ENCODE measurements around the gene RGMB. TPM values are rescaled to one million over a fixed set of nuclear protein-coding genes. Genes with fewer than 3 reads are reported as not detected.
"Not testable (repeated sequence)": the region's sequence is repeated elsewhere in the genome, so short reads cannot be mapped to it uniquely, and the experiment has no call there.

RGMB gene
- total RNA-seq, 1 experiment from 2014 or later = 20.3 TPM

DNA sequence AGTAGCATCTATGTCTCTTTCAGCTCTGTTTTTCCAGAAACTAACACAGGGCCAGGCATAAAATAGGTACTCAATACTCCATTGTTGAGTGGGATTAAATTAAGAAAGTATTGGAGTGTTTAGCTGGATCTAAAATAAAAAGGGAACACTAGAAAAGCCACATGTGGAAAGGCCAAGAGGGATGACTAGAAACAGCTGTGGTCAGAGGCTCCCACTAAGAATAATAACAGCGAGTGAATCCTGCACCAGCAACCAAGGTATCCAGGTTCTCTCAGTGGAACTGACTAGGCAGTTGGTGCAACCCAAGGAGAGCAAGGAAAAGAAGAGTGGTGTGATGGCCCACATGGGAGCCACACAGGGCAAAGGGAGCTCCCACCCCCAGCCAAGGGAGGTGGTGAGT is 31.5 kb upstream of the RGMB start:
- CTCF ChIA-PET = interaction anchor here (0.7 to 1.6 kb wide), 5 partner anchors 8 to 872 kb away, joined by 3 to 6 read pairs (median 3); no protein-coding TSS in a partner anchor

DNA sequence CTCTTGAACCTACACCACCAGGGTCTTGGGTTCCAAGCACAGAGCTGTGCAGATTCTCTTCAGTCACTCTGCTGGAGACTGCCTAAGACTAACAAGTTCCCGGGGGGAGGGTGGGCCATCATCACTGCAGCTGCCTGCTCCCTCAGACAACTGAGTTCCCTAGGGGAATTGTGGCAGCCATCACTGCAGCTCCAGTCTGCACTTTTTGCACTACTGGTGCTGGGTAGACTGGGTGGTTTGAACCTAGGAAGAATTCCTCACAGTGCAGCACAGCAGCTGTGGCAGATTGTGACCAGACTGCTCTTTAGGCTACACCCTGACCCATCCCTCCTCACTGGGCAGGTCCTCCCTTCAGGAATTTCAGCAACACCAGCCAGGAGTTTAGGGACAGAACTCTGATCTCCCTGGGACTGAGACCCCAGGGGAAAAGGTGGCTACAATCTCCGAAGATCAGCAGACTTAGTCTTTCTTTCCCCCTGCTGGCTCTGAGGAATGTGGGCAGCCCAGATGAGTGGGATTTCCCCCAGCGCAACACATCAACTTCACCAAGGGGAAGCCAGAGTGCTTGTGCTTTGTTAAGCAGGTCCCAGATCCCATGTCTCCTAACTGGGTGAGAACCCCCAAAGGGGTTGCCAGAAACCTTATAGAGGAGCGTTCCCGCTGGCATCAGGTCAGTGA is 30.9 kb upstream of the RGMB start:
- H3K27me3 Mint-ChIP-seq (ENCODE audit: insufficient read depth, unreplicated experiment) = no peaks in the 10 kb centered on the region
- TF ChIP-seq, protein P1, sequence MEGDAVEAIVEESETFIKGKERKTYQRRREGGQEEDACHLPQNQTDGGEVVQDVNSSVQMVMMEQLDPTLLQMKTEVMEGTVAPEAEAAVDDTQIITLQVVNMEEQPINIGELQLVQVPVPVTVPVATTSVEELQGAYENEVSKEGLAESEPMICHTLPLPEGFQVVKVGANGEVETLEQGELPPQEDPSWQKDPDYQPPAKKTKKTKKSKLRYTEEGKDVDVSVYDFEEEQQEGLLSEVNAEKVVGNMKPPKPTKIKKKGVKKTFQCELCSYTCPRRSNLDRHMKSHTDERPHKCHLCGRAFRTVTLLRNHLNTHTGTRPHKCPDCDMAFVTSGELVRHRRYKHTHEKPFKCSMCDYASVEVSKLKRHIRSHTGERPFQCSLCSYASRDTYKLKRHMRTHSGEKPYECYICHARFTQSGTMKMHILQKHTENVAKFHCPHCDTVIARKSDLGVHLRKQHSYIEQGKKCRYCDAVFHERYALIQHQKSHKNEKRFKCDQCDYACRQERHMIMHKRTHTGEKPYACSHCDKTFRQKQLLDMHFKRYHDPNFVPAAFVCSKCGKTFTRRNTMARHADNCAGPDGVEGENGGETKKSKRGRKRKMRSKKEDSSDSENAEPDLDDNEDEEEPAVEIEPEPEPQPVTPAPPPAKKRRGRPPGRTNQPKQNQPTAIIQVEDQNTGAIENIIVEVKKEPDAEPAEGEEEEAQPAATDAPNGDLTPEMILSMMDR (IDR thresholded peaks at IDR 0.05; ENCODE audit: unreplicated experiment) = no peak
- H3K27ac Mint-ChIP-seq (ENCODE audit: low read depth, unreplicated experiment) = no peak overlapping the region
- peaks cover 5% of the 10 kb centered on the region for H3K36me3 Mint-ChIP-seq (ENCODE audit: insufficient read depth, unreplicated experiment)
- H3K4me1 Mint-ChIP-seq (ENCODE audit: insufficient read depth, unreplicated experiment) = no peaks in the 10 kb centered on the region
- ChIA-PET POLR2A (interaction anchor here (0.7 kb wide), 1 partner anchor 275 kb away, joined by 4 read pairs; no protein-coding TSS in a partner anchor), CTCF (interaction anchor here (1.1 to 1.6 kb wide), 3 partner anchors 8 to 26 kb away, joined by 3 to 6 read pairs (median 3); no protein-coding TSS in a partner anchor)
- BruUV-seq (replicated peaks) = no TSS peak
- peaks cover 7% of the 10 kb centered on the region for H3K9me3 Mint-ChIP-seq (ENCODE audit: unreplicated experiment)
- intact Hi-C loops (cut with micrococcal nuclease) = no loop called here
- no peak for DNase-seq (ENCODE audit: unreplicated experiment)
- no peak overlapping the region for H3K4me3 Mint-ChIP-seq (ENCODE audit: unreplicated experiment)

More for the DNA sequence above, 31.5 kb upstream of the RGMB start:
- Mint-ChIP-seq H3K4me1 (ENCODE audit: insufficient read depth, unreplicated experiment) (no peaks in the 10 kb centered on the region), H3K36me3 (ENCODE audit: insufficient read depth, unreplicated experiment) (peaks cover 5% of the 10 kb centered on the region), H3K27me3 (ENCODE audit: insufficient read depth, unreplicated experiment) (no peaks in the 10 kb centered on the region), H3K9me3 (ENCODE audit: unreplicated experiment) (peaks cover 7% of the 10 kb centered on the region), H3K4me3 (ENCODE audit: unreplicated experiment) (no peak overlapping the region), H3K27ac (ENCODE audit: low read depth, unreplicated experiment) (no peak overlapping the region)
- BruUV-seq (replicated peaks) = no TSS peak
- TF ChIP-seq, protein P1 (IDR thresholded peaks at IDR 0.05; ENCODE audit: unreplicated experiment) = no peak
- POLR2A ChIA-PET = interaction anchor here (0.7 kb wide), 2 partner anchors 46 to 274 kb away, joined by 3 to 4 read pairs; no protein-coding TSS in a partner anchor
- intact Hi-C loops (cut with micrococcal nuclease) = no loop called here
- DNase-seq (ENCODE audit: unreplicated experiment) = no peak

DNA sequence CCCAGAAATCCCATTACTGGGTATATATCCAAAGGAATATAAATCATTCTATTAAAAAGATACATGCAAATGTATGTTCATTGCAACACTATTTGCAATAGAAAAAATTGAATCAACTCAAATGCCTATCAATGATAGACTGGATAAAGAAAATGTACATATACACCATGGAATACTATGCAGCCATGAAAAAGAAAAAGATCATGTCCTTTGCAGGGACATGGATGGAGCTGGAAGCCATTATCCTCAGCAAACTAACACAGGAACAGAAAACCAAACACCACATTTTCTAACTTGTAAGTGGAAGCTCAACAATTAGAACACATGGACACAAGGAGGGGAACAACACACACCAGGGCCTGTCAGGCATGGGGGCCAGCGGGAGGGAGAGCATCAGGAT is 25.2 kb upstream of the RGMB start:
- intact Hi-C loops (cut with micrococcal nuclease); DNase-seq (ENCODE audit: unreplicated experiment); H3K27me3 Mint-ChIP-seq (ENCODE audit: insufficient read depth, unreplicated experiment); H3K4me1 Mint-ChIP-seq (ENCODE audit: insufficient read depth, unreplicated experiment); BruUV-seq (replicated peaks); POLR2A ChIA-PET; H3K9me3 Mint-ChIP-seq (ENCODE audit: unreplicated experiment); H3K4me3 Mint-ChIP-seq (ENCODE audit: unreplicated experiment); H3K36me3 Mint-ChIP-seq (ENCODE audit: insufficient read depth, unreplicated experiment); H3K27ac Mint-ChIP-seq (ENCODE audit: low read depth, unreplicated experiment): not testable (repeated sequence)
- CTCF ChIA-PET = interaction anchor here (0.6 to 3.4 kb wide), 2 partner anchors 20 to 994 kb away, joined by 4 to 18 read pairs; no protein-coding TSS in a partner anchor

DNA sequence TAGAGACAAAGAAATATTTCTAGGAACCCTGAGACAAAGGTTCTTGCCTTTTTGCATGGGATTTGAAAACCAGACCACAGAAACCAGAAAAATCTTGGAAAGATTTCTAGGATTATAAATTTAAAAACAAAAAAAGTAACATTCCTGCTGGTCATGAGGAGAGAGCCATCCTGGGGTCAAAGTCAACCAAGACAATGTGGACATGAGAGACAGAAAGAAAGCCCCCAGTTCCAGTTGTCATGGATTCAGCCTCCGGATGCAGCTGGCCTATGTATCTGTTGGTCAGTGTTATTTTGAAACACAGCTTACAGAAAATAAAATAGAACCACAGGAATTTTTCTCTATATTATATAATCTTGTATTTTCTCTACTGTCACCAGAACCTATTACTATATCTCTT is 24.4 kb upstream of the RGMB start:
- no peaks in the 10 kb centered on the region for H3K4me1 Mint-ChIP-seq (ENCODE audit: insufficient read depth, unreplicated experiment)
- H3K36me3 Mint-ChIP-seq (ENCODE audit: insufficient read depth, unreplicated experiment) = no peaks in the 10 kb centered on the region
- peaks cover 7% of the 10 kb centered on the region for H3K9me3 Mint-ChIP-seq (ENCODE audit: unreplicated experiment)
- no peaks in the 10 kb centered on the region for H3K27me3 Mint-ChIP-seq (ENCODE audit: insufficient read depth, unreplicated experiment)
- no peak overlapping the region for H3K4me3 Mint-ChIP-seq (ENCODE audit: unreplicated experiment)
- no TSS peak for BruUV-seq (replicated peaks)
- H3K27ac Mint-ChIP-seq (ENCODE audit: low read depth, unreplicated experiment) = no peak overlapping the region
- TF ChIP-seq, protein P1 (IDR thresholded peaks at IDR 0.05; ENCODE audit: unreplicated experiment) = no peak
- intact Hi-C loops (cut with micrococcal nuclease) = no loop called here
- POLR2A ChIA-PET = no interaction called here
- CTCF ChIA-PET = interaction anchor here (0.6 to 3.4 kb wide), 4 partner anchors 20 to 995 kb away, joined by 3 to 18 read pairs (median 4); no protein-coding TSS in a partner anchor
- no peak for DNase-seq (ENCODE audit: unreplicated experiment)

Measured in MCF 10A (cell line).